Putamen (tissue), 1 donor: ENCODE measurements around the gene ZNF518B.

Experiments used
- DNase-seq: peaks from one replicate; pipeline ENCODE4 v3.0.0-alpha.2; 2016; ENCODE audit warnings: low spot score

ZNF518B gene, protein sequence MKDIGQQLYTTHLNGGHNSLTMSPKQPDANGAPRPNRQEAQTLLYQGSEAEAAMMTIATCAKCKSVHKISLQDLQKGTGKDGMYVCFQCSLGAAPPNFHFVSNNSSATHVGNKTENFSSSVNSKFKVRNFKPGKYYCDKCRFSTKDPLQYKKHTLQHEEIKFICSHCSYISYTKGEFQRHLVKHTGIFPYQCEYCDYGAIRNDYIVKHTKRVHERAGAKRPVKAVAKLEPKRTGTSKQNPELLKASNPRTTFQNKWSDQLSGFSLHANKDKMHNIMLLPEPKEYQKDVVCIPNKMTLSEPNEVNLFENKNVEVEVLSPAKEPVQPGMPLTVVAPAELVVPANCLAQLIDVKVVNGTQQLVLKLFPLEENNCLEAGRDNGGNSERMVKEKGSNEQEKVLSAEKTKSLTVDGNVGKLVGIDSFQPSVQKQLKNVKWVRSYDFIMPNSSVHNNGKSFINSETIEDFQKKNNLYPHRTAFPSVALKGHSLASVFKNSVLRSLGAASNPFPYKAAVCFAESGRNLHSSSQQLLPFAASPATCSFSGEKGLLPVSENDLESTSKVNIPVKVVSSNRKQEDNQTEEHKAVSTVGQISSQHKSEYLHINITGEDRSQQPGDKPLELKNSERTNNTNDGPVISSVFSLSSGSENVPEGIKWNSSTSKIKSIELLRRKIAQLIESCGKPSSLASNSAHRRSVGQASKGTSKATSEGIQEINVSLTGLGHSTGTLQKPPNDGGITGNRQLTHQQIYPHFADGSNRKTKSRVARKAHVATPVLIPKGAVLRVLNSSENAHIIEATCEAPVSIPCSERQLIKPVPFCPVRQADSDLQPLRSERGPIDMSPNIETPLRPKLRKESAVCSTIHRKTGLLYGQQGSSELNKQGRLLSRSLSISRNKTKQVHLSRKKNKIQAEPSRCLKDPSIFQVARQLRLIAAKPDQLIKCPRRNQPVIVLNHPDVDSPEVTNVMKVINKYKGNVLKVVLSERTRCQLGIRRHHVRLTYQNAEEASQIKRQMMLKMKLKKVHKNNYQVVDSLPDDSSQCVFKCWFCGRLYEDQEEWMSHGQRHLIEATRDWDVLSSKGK

DNA sequence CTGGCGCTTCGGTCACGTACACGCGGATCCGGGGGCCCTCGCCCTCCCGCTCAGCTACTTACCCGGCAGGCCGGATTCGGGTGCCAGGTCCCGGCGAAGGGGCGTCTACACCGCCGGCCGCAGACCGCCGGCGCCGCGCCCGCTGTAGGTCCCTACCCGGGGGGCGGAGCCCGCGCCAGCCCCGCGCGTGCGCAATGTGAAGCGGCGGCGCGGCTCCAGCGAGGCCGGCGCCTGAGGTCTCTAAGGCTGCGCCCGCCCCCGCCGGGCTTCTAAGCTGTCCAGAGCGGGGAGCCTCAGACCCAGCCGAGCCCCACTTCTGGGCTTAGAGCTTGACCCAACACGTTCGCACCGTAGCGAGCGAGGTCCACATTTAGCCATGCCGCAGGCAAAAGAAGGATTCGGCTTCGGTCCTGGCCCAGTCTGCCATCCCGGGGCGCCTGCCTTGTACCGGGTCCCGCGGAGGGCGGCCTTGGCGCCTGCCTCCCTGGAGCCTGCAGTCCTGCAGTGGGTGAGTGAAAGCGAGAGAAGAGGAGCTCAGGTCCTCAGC, at the start of gene ZNF518B:
ZNF518B (minus strand) TSS at position 172 of the 547 bp plus-strand sequence. CDS start 11,098 bp downstream, outside the sequence.
- peak; percentile 49 for DNase-seq

DNA sequence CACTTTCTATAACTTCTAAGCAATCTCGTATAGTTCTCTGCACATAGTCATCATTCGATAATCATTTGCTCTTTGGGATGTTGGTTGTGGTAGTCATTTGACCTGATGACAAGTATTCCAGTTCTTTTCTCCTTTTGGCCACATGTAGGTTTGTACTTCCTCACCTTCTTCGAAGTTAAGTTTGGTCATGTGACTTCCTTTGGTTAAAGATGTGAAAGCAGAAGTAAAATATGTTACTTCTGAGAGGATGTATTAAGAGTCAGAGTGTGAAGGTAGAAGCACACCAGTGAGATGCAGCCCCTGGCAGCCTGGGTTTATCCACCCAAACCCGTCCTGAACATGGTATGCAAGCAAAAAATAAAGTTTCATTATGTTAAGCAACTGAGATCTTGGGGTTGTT, 48.9 kb upstream of the ZNF518B start:
- no peak for DNase-seq

DNA sequence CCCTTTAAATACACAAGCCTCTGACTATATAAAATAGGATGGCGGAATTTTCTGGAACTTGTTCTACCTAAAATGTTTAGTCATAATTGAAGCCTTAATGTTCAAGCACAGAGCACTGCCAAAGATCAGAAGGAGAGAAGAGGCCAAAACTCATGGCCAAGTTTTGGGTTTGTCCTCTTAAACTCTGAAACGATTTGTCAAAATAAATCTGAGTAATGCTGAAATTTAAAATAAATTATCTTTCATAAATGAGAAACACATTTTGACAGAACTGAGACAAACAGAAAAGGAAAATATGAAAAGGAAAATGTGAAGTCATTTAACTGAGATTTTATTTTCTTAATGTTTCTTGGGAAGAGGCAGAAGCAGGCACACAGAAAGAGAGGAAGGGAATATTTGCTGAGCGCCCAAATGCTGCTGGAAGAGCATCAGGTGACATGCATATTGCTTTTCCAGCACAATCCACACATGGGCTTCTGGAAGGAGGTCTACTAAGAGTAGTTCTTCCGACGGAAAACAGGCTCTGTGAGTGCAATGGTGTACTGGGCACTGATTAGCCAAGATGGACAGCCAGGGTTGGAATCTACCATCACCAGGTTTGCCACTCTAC, 47.4 kb upstream of the ZNF518B start:
- no peak for DNase-seq

- DNase-seq: no peak
These were observed 45.5 kb upstream of the ZNF518B start for GRCh38 chr4:10502717-10503116.

GRCh38 chr4:10500776-10501175, 43.5 kb upstream of the ZNF518B start:
- DNase-seq: no peak

DNA sequence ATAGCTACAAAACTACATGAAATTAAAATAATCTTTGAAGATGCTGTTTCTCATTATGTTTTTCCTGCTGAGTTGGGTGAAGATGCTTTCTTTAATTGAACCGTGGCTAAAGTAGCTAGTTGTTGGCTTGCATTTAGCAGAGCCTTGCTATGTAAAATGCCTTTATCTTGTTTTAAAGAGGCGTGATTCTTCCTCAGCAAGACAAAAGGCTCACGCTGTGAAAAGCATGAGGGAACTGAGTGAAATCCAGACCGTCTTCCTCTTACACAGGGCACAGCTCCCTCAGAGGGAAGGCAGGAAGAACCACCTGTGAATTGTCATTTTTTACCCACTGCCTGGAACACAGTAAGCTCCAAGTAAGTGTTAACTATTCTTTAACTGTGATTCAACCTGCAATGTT, 39.0 kb upstream of the ZNF518B start:
- DNase-seq: no peak

GRCh38 chr4:10495651-10496050, 38.4 kb upstream of the ZNF518B start:
- DNase-seq: no peak

GRCh38 chr4:10492464-10492863, 35.2 kb upstream of the ZNF518B start:
- no peak for DNase-seq

GRCh38 chr4:10491401-10491800, 34.2 kb upstream of the ZNF518B start:
- no peak for DNase-seq

DNA sequence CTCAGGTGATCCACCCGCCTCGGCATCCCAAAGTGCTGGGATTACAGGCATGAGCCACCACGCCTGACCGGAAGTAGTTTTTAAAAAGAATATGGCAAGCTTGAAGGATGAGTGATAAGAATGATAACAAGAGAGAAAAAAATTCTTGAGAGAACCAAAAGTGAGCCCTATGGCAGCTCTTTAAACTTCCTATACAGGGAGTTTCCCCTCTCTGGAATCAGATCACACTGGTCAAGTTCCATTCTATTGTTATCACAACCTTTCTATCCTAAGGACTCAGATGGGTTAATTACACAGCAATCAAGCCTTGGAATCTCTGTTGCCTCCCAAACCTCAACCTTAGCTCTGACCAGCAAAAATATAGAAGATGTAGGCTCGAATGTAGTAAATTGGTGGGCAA, 33.8 kb upstream of the ZNF518B start:
- DNase-seq: no peak

- no peak for DNase-seq
These were observed 25.7 kb upstream of the ZNF518B start for GRCh38 chr4:10482913-10483312.

DNA sequence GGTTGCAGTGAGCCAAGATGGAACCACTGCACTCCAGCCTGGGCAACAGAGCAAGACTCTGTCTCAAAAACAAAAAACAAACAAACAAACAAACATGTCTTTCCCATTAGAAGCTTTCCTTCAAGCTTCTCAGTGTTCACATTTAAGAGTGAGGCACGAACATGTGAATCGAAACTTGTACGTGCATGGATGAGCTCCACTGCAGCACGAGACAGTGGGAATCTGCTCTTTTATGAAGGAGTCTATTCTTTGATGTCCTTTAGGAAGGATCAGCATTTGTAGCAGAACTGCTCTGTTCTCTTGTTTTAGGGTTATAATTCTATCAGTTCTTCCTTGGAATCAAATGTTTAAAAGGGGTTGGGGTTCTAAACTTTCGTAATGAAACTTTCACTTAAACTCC, 23.4 kb upstream of the ZNF518B start:
- no peak for DNase-seq

GRCh38 chr4:10478621-10479020, 21.4 kb upstream of the ZNF518B start:
- no peak for DNase-seq

DNA sequence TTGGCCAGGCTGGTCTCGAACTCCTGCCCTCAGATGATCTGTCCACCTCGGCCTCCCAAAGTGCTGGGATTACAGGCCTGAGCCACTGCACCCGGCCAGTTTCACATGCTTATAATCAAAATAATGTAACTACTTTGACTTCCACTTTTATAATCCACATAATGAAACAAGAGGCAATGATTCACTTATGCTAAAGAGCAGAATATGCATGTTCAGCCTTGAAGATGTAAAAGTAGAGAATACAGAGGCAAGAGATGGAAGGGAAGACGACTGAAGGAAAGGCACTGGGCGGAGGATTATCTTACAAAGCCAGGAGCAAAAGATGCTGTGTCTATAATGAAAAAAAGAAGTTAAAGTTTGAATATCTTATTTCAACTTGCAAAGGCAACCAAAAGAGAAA, 13.3 kb upstream of the ZNF518B start:
- DNase-seq: no peak

DNA sequence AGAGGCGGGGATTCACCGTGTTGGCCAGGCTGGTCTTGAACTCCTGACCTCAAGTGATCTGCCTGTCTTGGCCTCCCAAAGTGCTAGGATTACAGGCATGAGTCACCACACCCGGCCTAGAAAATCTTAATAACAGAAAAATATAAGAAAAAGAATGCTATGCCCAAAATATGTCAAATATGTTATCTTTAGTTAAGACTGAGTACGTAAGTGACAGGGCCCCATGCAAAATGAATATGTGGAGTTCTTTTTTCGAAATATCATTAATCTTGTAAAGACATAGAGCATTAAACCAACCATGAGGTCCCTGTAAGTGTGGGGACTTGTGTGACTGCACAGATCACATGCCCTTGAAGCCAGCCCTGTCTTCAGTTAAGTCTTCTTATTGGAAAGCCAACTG, 8.9 kb upstream of the ZNF518B start:
- DNase-seq: no peak

- DNase-seq: no peak
These were observed 5.7 kb upstream of the ZNF518B start for GRCh38 chr4:10462876-10463275.

GRCh38 chr4:10461850-10462400, 4.7 kb upstream of the ZNF518B start:
- DNase-seq: no peak

DNA sequence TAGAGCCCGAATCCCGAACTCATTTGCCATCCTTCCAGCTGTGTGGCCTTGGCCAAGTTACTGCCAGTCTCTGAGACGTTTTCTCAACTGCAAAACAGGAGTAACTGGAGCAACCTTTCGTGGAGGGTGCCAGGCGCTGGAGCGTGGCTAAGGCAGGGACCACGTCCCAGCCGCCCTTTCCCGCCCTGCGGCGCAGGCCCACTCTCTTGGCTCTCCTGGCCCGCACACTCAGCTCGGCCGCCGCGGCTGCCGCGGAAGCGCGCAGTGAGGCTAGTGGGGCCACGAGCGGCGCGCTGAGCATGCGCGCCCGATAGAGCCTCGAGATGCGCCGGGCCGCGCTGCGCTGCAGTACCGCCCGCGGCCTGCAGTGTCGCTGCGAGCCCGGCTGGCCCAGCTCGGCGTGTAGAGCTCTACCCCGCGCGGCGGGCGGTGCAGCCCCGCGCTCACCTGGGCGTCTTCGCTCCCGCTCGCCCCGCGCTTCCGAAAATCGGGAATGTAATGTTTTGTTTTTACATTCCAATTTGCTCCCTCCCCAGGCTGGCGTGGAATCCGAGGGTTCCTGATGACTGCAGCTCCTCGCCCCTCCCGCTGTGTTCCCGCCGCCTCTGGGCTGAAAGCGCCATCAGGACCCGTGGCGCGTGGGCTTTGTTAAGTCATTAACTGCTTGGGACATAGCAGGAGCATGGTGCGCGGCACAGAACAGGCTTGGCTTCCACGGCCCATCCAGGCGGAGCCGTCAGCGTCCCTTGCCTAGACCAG, 4.0 kb upstream of the ZNF518B start:
- no peak for DNase-seq

GRCh38 chr4:10460313-10461047, 3.3 kb upstream of the ZNF518B start:
- no peak for DNase-seq

GRCh38 chr4:10459305-10459704, 2.1 kb upstream of the ZNF518B start:
- DNase-seq: no peak
